Activated gamma-delta T cell (primary cell): ENCODE data around the gene WASHC4.
"Not testable (repeated sequence)": the region's sequence is repeated elsewhere in the genome, so short reads cannot be mapped to it uniquely, and the experiment has no call there.

Experiments used
- DNase-seq: peaks from one replicate; lab custom pipeline; 2025; lab: John Stamatoyannopoulos, UW

The WASHC4 gene

GRCh38 chr12:105168006-105168405 is 60.5 kb downstream of the WASHC4 start:
- no peak for DNase-seq

- no peak for DNase-seq
Observed at GRCh38 chr12:105170139-105170538, 62.6 kb downstream of the WASHC4 start.

- no peak for DNase-seq
Observed at GRCh38 chr12:105171691-105172436, 64.3 kb downstream of the WASHC4 start.

GRCh38 chr12:105175397-105175990 is 68.0 kb downstream of the WASHC4 start:
- DNase-seq, result no peak

GRCh38 chr12:105177208-105177607 is 69.7 kb downstream of the WASHC4 start:
- no peak for DNase-seq

GRCh38 chr12:105179114-105179513 is 71.6 kb downstream of the WASHC4 start:
- not testable (repeated sequence) for DNase-seq

GRCh38 chr12:105183406-105183805 is 75.9 kb downstream of the WASHC4 start:
- DNase-seq, result not testable (repeated sequence)

- DNase-seq, result not testable (repeated sequence)
Observed at GRCh38 chr12:105183976-105184375, 76.4 kb downstream of the WASHC4 start.

GRCh38 chr12:105189293-105189692 is 81.8 kb downstream of the WASHC4 start:
- DNase-seq, result no peak

GRCh38 chr12:105190530-105190929 is 83.0 kb downstream of the WASHC4 start:
- DNase-seq, result no peak

GRCh38 chr12:105192624-105193225 is 85.2 kb downstream of the WASHC4 start:
- DNase-seq, result no peak

GRCh38 chr12:105194947-105195346 is 87.4 kb downstream of the WASHC4 start:
- no peak for DNase-seq

- DNase-seq, result no peak
Observed at GRCh38 chr12:105196090-105196489, 88.6 kb downstream of the WASHC4 start.

- DNase-seq, result no peak
Observed at GRCh38 chr12:105198961-105199360, 91.4 kb downstream of the WASHC4 start.

GRCh38 chr12:105200385-105200784 is 92.9 kb downstream of the WASHC4 start:
- DNase-seq, result no peak

- no peak for DNase-seq
Observed at GRCh38 chr12:105201299-105201698, 93.8 kb downstream of the WASHC4 start.

GRCh38 chr12:105202202-105202601 is 94.7 kb downstream of the WASHC4 start:
- DNase-seq, result no peak

GRCh38 chr12:105204127-105204526 is 96.6 kb downstream of the WASHC4 start:
- no peak for DNase-seq

GRCh38 chr12:105204916-105205315 is 97.4 kb downstream of the WASHC4 start:
- no peak for DNase-seq

GRCh38 chr12:105205322-105206048 is 98.0 kb downstream of the WASHC4 start:
- no peak for DNase-seq

- no peak for DNase-seq
Observed at GRCh38 chr12:105206686-105207374, 99.3 kb downstream of the WASHC4 start.

- no peak for DNase-seq
Observed at GRCh38 chr12:105209091-105209490, 101.6 kb downstream of the WASHC4 start.
